ACHN (cell line): ENCODE results near the gene H6PD.

ENCODE experiments used
- DNase-seq: peaks from one replicate; pipeline ENCODE4 v3.0.0-alpha.2; 2015
- in situ Hi-C: cut with HindIII; loops from 2 replicates; pipeline ENCODE4 v1.10.0; 2017; ENCODE audit warnings: low sequenced_read_pairs, low pct_ligation_motif_present, low pct_unique_long_range_greater_than_20kb

The H6PD gene

GRCh38 chr1:9319789-9320519, 85.4 kb downstream of the H6PD start:
- DNase-seq, result no peak
- in situ Hi-C loops, result no loop called here
